Tibial nerve (tissue), 4 donors: Measurements from ENCODE around the gene NRBP1.

Source experiments
- EP300 ChIP-seq, 2 donors: sonication (generic); formaldehyde crosslinking; IDR thresholded peaks; one replicate each; pipeline ENCODE4 v1.6.1; 2017; ENCODE audit warnings: antibody characterized with exemption in 2 of 2, mild to moderate bottlenecking in 1 of 2
- POLR2A ChIP-seq, 2 donors: fragments of 450-650 bp; IDR thresholded peaks; one replicate each; pipeline ENCODE4 v1.6.1; 2017; ENCODE audit warnings: antibody characterized with exemption in 2 of 2, mild to moderate bottlenecking in 2 of 2, moderate library complexity in 2 of 2
- TF ChIP-seq, protein P1 (sequence below), 5 experiments: fragments of 200-600 bp in 3 of 5; fragments of 450-650 bp in 2 of 5; sonication (generic) in 3 of 5; IDR thresholded peaks; one replicate each; pipeline ENCODE4 v1.5.1; 2016 to 2019; ENCODE audit warnings: antibody characterized with exemption in 5 of 5, mild to moderate bottlenecking in 3 of 5, moderate library complexity in 2 of 5

- TF ChIP-seq, protein P1, sequence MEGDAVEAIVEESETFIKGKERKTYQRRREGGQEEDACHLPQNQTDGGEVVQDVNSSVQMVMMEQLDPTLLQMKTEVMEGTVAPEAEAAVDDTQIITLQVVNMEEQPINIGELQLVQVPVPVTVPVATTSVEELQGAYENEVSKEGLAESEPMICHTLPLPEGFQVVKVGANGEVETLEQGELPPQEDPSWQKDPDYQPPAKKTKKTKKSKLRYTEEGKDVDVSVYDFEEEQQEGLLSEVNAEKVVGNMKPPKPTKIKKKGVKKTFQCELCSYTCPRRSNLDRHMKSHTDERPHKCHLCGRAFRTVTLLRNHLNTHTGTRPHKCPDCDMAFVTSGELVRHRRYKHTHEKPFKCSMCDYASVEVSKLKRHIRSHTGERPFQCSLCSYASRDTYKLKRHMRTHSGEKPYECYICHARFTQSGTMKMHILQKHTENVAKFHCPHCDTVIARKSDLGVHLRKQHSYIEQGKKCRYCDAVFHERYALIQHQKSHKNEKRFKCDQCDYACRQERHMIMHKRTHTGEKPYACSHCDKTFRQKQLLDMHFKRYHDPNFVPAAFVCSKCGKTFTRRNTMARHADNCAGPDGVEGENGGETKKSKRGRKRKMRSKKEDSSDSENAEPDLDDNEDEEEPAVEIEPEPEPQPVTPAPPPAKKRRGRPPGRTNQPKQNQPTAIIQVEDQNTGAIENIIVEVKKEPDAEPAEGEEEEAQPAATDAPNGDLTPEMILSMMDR (IDR thresholded peaks at IDR 0.05), result no peak
- no peak for TF ChIP-seq POLR2A (IDR thresholded peaks at IDR 0.05)
- no peak for TF ChIP-seq EP300 (IDR thresholded peaks at IDR 0.05)
Measured at GRCh38 chr2:27379383-27379835, 49.0 kb upstream of the NRBP1 start.
